CD4-positive, alpha-beta T cell (primary cell): Measurements from ENCODE around the gene GDF7. TPM values are rescaled to one million over a fixed set of nuclear protein-coding genes. Genes with fewer than 3 reads are reported as not detected.

Source experiments
- ATAC-seq: fragments of 200-7000 bp; cut with Tn5 transposase; one replicate; pipeline ENCODE4 v1.10.0; 2022; ENCODE audit warnings: mild to moderate bottlenecking; ENCODE audit not compliant: poor library complexity
- CTCF ChIA-PET: fragments of 350-600 bp; sonication (Branson Sonifier 250); formaldehyde crosslinking; loops from one replicate; lab custom pipeline; 2021; ENCODE audit warnings: antibody characterized with exemption, inconsistent platforms; lab: Charles Lee
- POLR2A ChIA-PET: fragments of 350-600 bp; sonication (Branson Sonifier 250); formaldehyde crosslinking; loops from one replicate; lab custom pipeline; 2021; ENCODE audit warnings: antibody characterized with exemption, inconsistent platforms; lab: Charles Lee
- DNase-seq, 14 experiments: peaks; one replicate each; pipeline ENCODE4 v3.0.0-alpha.2; 2013 to 2020; ENCODE audit warnings: mixed read lengths in 2 of 14
- H3K27ac ChIP-seq, 2 donors: one replicate each; pipeline versions ENCODE4 v1.5.1 to v1.7.0; 2013; ENCODE audit warnings: low read length in 2 of 2, low read depth in 1 of 2, mild to moderate bottlenecking in 1 of 2
- H3K27me3 ChIP-seq, 2 experiments: 1 replicate in 1 of 2; 2 replicates in 1 of 2; pipeline versions ENCODE4 v1.6.1 to v1.7.0; 2013; ENCODE audit warnings: low read length in 2 of 2, control low read depth in 1 of 2, mild to moderate bottlenecking in 1 of 2, moderate library complexity in 1 of 2; ENCODE audit not compliant: insufficient read depth in 2 of 2, control insufficient read depth in 1 of 2
- H3K36me3 ChIP-seq: one replicate; pipeline ENCODE4 v1.6.1; 2013; ENCODE audit warnings: low read length, control low read depth; ENCODE audit not compliant: insufficient read depth
- H3K4me1 ChIP-seq: one replicate; pipeline ENCODE4 v1.6.1; 2013; ENCODE audit warnings: low read length, control low read depth; ENCODE audit not compliant: insufficient read depth
- H3K4me3 ChIP-seq: one replicate; pipeline ENCODE4 v1.5.1; 2013; ENCODE audit warnings: mild to moderate bottlenecking, low read length, moderate library complexity
- H3K9me3 ChIP-seq, 2 experiments: 1 replicate in 1 of 2; 2 replicates in 1 of 2; pipeline versions ENCODE4 v1.6.1 to v1.7.0; 2013; ENCODE audit warnings: low read length in 2 of 2, mild to moderate bottlenecking in 2 of 2, control low read depth in 1 of 2, moderate library complexity in 1 of 2; ENCODE audit not compliant: control insufficient read depth in 1 of 2, insufficient read depth in 1 of 2
- H3K27ac Mint-ChIP-seq: one replicate; pipeline ENCODE4 v1.8.0; 2020; ENCODE audit warnings: mixed read lengths
- H3K27me3 Mint-ChIP-seq: one replicate; pipeline ENCODE4 v1.8.0; 2021; ENCODE audit warnings: mixed read lengths
- H3K36me3 Mint-ChIP-seq: one replicate; pipeline ENCODE4 v1.8.0; 2021; ENCODE audit warnings: low read depth, mixed read lengths
- H3K4me1 Mint-ChIP-seq: one replicate; pipeline ENCODE4 v1.8.0; 2021; ENCODE audit warnings: low read depth, mixed read lengths
- H3K4me3 Mint-ChIP-seq: one replicate; pipeline ENCODE4 v1.8.0; 2020; ENCODE audit warnings: mild to moderate bottlenecking, mixed read lengths
- H3K9me3 Mint-ChIP-seq: one replicate; pipeline ENCODE4 v1.8.0; 2020; ENCODE audit warnings: mixed read lengths
- CTCF ChIP-seq: fragments of 200-600 bp; IDR thresholded peaks from one replicate; pipeline ENCODE4 v1.8.0; 2022; ENCODE audit warnings: antibody characterized with exemption, mild to moderate bottlenecking
- intact Hi-C, 2 experiments: fragments of 100-400 bp; cut with DNase I in 1 of 2; cut with micrococcal nuclease in 1 of 2; formaldehyde crosslinking; loops; one replicate each; pipeline versions ENCODE4 v1.15.1 to v1.9.0; 2023 to 2025; cut with DNase I, micrococcal nuclease
- total RNA-seq, 174 experiments: library from RNA in 2 of 174; stranded (reverse) in 2 of 174; gene quantifications; one replicate each; pipeline ENCODE4 v1.2.3 and lab custom pipeline; 2021 to 2026

Gene GDF7
- total RNA-seq, 2 experiments from 2014 or later, result 0.05 to 0.14 TPM

- Histone ChIP-seq H3K4me3 (no peak overlapping the region), H3K4me1 (no peaks in the 10 kb centered on the region), H3K27ac (no peak overlapping the region), H3K27me3 (no peaks in the 10 kb centered on the region), H3K36me3 (peaks cover 47% of the 10 kb centered on the region), H3K9me3 (no peaks in the 10 kb centered on the region)
- ChIA-PET POLR2A (no interaction called here), CTCF (no interaction called here)
- TF ChIP-seq CTCF, result no peak
- Mint-ChIP-seq H3K27ac (no peak overlapping the region), H3K4me1 (no peaks in the 10 kb centered on the region), H3K36me3 (peaks cover 47% of the 10 kb centered on the region), H3K4me3 (no peak overlapping the region), H3K9me3 (no peaks in the 10 kb centered on the region), H3K27me3 (no peaks in the 10 kb centered on the region)
- no peak for DNase-seq
- intact Hi-C loops, result no loop called here
- no peak for ATAC-seq
Observed at GRCh38 chr2:20624156-20624883, 42.6 kb upstream of the GDF7 start.

GRCh38 chr2:20624884-20625485, 42.0 kb upstream of the GDF7 start:
- H3K27me3 Mint-ChIP-seq, result no peaks in the 10 kb centered on the region
- no peak for TF ChIP-seq CTCF
- Histone ChIP-seq H3K27ac (no peak overlapping the region), H3K36me3 (peaks cover 44% of the 10 kb centered on the region), H3K4me1 (no peaks in the 10 kb centered on the region), H3K9me3 (no peaks in the 10 kb centered on the region), H3K4me3 (no peak overlapping the region), H3K27me3 (no peaks in the 10 kb centered on the region)
- no peaks in the 10 kb centered on the region for H3K9me3 Mint-ChIP-seq
- peaks cover 40% of the 10 kb centered on the region for H3K36me3 Mint-ChIP-seq
- no peak for DNase-seq
- H3K4me3 Mint-ChIP-seq, result no peak overlapping the region
- no peaks in the 10 kb centered on the region for H3K4me1 Mint-ChIP-seq
- H3K27ac Mint-ChIP-seq, result no peak overlapping the region
- intact Hi-C loops, result no loop called here
- CTCF ChIA-PET, result no interaction called here
- no peak for ATAC-seq
- POLR2A ChIA-PET, result no interaction called here

- CTCF ChIA-PET, result no interaction called here
- no peak for DNase-seq
Observed at GRCh38 chr2:20625491-20626391, 41.2 kb upstream of the GDF7 start.

More at GRCh38 chr2:20625491-20626391, 41.2 kb upstream of the GDF7 start:
- no peak overlapping the region for H3K4me3 Mint-ChIP-seq
- intact Hi-C loops, result no loop called here
- Histone ChIP-seq H3K27ac (no peak overlapping the region), H3K9me3 (no peaks in the 10 kb centered on the region), H3K4me1 (no peaks in the 10 kb centered on the region), H3K27me3 (no peaks in the 10 kb centered on the region), H3K4me3 (no peak overlapping the region), H3K36me3 (peaks cover 37% of the 10 kb centered on the region)
- H3K27me3 Mint-ChIP-seq, result no peaks in the 10 kb centered on the region
- POLR2A ChIA-PET, result no interaction called here
- no peak for TF ChIP-seq CTCF
- no peak overlapping the region for H3K27ac Mint-ChIP-seq
- no peaks in the 10 kb centered on the region for H3K4me1 Mint-ChIP-seq
- peaks cover 32% of the 10 kb centered on the region for H3K36me3 Mint-ChIP-seq
- H3K9me3 Mint-ChIP-seq, result no peaks in the 10 kb centered on the region
- ATAC-seq, result no peak
